NCI-H2171 treated with DMSO at 0.1 percent for 48 hours (cell line): ENCODE measurements around the gene DTX3.
"Not testable (repeated sequence)": the region's sequence is repeated elsewhere in the genome, so short reads cannot be mapped to it uniquely, and the experiment has no call there.

ENCODE experiments used
- DNase-seq: peaks from one replicate; lab custom pipeline; 2025; lab: John Stamatoyannopoulos, UW

Gene DTX3

GRCh38 chr12:57632073-57632957, 27.7 kb downstream of the DTX3 start:
- peak; percentile 36 for DNase-seq

- peak; percentile 81 for DNase-seq
Measured at GRCh38 chr12:57632958-57633840, 28.6 kb downstream of the DTX3 start, which contains the start of gene B4GALNT1. TSS of gene B4GALNT1 (minus strand) at chr12:57633201. CDS start at chr12:57632132, 1,069 bp downstream.

GRCh38 chr12:57636731-57637130, 32.1 kb downstream of the DTX3 start:
- DNase-seq: not testable (repeated sequence)

- DNase-seq: no peak
Measured at GRCh38 chr12:57637364-57637763, 32.7 kb downstream of the DTX3 start.

- no peak for DNase-seq
Measured at GRCh38 chr12:57638096-57638495, 33.5 kb downstream of the DTX3 start.

- no peak for DNase-seq
Measured at GRCh38 chr12:57640175-57641042, 35.8 kb downstream of the DTX3 start.

GRCh38 chr12:57641699-57642442, 37.2 kb downstream of the DTX3 start:
- DNase-seq: no peak

- DNase-seq: peak; percentile 13
Measured at GRCh38 chr12:57645990-57646658, 41.5 kb downstream of the DTX3 start.

GRCh38 chr12:57646659-57647049, 42.0 kb downstream of the DTX3 start:
- not testable (repeated sequence) for DNase-seq

GRCh38 chr12:57654042-57654441, 49.4 kb downstream of the DTX3 start:
- DNase-seq: no peak

- no peak for DNase-seq
Measured at GRCh38 chr12:57655541-57656240, 51.1 kb downstream of the DTX3 start.

GRCh38 chr12:57656408-57656807, 51.8 kb downstream of the DTX3 start:
- DNase-seq: not testable (repeated sequence)

GRCh38 chr12:57657744-57658143, 53.1 kb downstream of the DTX3 start:
- DNase-seq: no peak

- no peak for DNase-seq
Measured at GRCh38 chr12:57658890-57659289, 54.3 kb downstream of the DTX3 start.
